HG03159 (cell line): Measurements from ENCODE around the gene PDE6B.
"Not testable (repeated sequence)": the region's sequence is repeated elsewhere in the genome, so short reads cannot be mapped to it uniquely, and the experiment has no call there.

Experiments used
- ATAC-seq: cut with Tn5 transposase; IDR thresholded peaks from one replicate; pipeline ENCODE4 v1.9.1; 2021; ENCODE audit warnings: mild to moderate bottlenecking, moderate library complexity; ENCODE audit not compliant: unreplicated experiment

Gene PDE6B

GRCh38 chr4:624705-625590 is at the start of gene PDE6B:
TSS of gene PDE6B (plus strand) at chr4:625573. CDS start at chr4:625627, 54 bp downstream.
- ATAC-seq, result no peak

GRCh38 chr4:576245-576821 is 49.0 kb upstream of the PDE6B start, which contains the start of gene TMEM271:
TSS of gene TMEM271 (minus strand) at chr4:576295. CDS start at chr4:576062, 233 bp downstream.
- no peak for ATAC-seq

GRCh38 chr4:576991-577498 is 48.3 kb upstream of the PDE6B start:
- no peak for ATAC-seq

GRCh38 chr4:577499-578450 is 47.6 kb upstream of the PDE6B start:
- ATAC-seq, result no peak

GRCh38 chr4:578451-579443 is 46.6 kb upstream of the PDE6B start:
- no peak for ATAC-seq

GRCh38 chr4:579543-580175 is 45.7 kb upstream of the PDE6B start:
- ATAC-seq, result no peak

GRCh38 chr4:581181-581580 is 44.2 kb upstream of the PDE6B start:
- ATAC-seq, result no peak

GRCh38 chr4:581753-582361 is 43.5 kb upstream of the PDE6B start:
- no peak for ATAC-seq

- no peak for ATAC-seq
These were observed 41.6 kb upstream of the PDE6B start for GRCh38 chr4:583820-584219.

- no peak for ATAC-seq
These were observed 37.6 kb upstream of the PDE6B start for GRCh38 chr4:587671-588350.

- no peak for ATAC-seq
These were observed 37.0 kb upstream of the PDE6B start for GRCh38 chr4:588351-588849.

GRCh38 chr4:589219-589963 is 36.0 kb upstream of the PDE6B start:
- no peak for ATAC-seq

- no peak for ATAC-seq
These were observed 35.0 kb upstream of the PDE6B start for GRCh38 chr4:590313-590841.

GRCh38 chr4:592178-592577 is 33.2 kb upstream of the PDE6B start:
- ATAC-seq, result not testable (repeated sequence)

- ATAC-seq, result no peak
These were observed 32.4 kb upstream of the PDE6B start for GRCh38 chr4:592825-593520.

GRCh38 chr4:598925-599324 is 26.4 kb upstream of the PDE6B start:
- ATAC-seq, result no peak

GRCh38 chr4:600166-600565 is 25.2 kb upstream of the PDE6B start:
- ATAC-seq, result no peak
